Measurements from ENCODE around the gene SLC35B4. TPM values are rescaled to one million over a fixed set of nuclear protein-coding genes. Genes with fewer than 3 reads are reported as not detected.

SLC35B4 gene
- total RNA-seq, 1 donor from 2014 or later = 23.2 TPM

- Histone ChIP-seq H3K79me2 (ENCODE audit: insufficient read depth, low read length) (no peaks in the 10 kb centered on the region), H3K9me3 (ENCODE audit: insufficient read depth, low read depth, low read length) (no peaks in the 10 kb centered on the region), H2AFZ (ENCODE audit: low read depth, low read length) (no peak overlapping the region), H3K27ac (ENCODE audit: low read depth, low read length) (no peak overlapping the region), H3K9ac (ENCODE audit: low read length) (no peak overlapping the region), H3K27me3 (ENCODE audit: insufficient read depth, low read length) (no peaks in the 10 kb centered on the region), H4K20me1 (ENCODE audit: insufficient read depth, low read length) (no peaks in the 10 kb centered on the region), H3K4me2 (ENCODE audit: low read length) (no peak overlapping the region), H3K4me1 (ENCODE audit: insufficient read depth, low read length) (no peaks in the 10 kb centered on the region), H3K4me3 (ENCODE audit: insufficient read depth, low read depth, low read length) (no peak overlapping the region), H3K36me3 (ENCODE audit: insufficient read depth, low read length) (no peaks in the 10 kb centered on the region)
- Mint-ChIP-seq H3K4me3 (ENCODE audit: unreplicated experiment) (no peak overlapping the region), H3K27ac (ENCODE audit: unreplicated experiment) (no peak overlapping the region), H3K9me3 (ENCODE audit: unreplicated experiment) (peaks cover 15% of the 10 kb centered on the region), H3K27me3 (ENCODE audit: low read depth, unreplicated experiment) (peaks cover 6% of the 10 kb centered on the region), H3K4me1 (ENCODE audit: low read depth, unreplicated experiment) (no peaks in the 10 kb centered on the region), H3K36me3 (ENCODE audit: low read depth, unreplicated experiment) (no peaks in the 10 kb centered on the region)
- FAIRE-seq (no peak), DNase-seq (ENCODE audit: low read depth) (no peak)
- TF ChIP-seq CTCF (IDR thresholded peaks at IDR 0.05; ENCODE audit: insufficient read depth, low read depth, low read length) (no peak), EZH2 (IDR thresholded peaks at IDR 0.05; ENCODE audit: insufficient read depth, low read length) (no peak)
Observed at GRCh38 chr7:134245253-134245652, 71.5 kb downstream of the SLC35B4 start.

Other genes starting within 250 kb of the SLC35B4 start
- 0.43 and 0.64 TPM in 2 replicates for gene LRGUK, start 189.6 kb downstream of the SLC35B4 start, total RNA-seq
- 88.9 and 114 TPM in 2 replicates for gene AKR1B1, start 142.2 kb upstream of the SLC35B4 start, total RNA-seq
- gene AKR1B10, start 210.6 kb upstream of the SLC35B4 start, total RNA-seq = 0.17 and 0.54 TPM in 2 replicates
- not detected in 2 replicates for gene AKR1B15, start 232.2 kb upstream of the SLC35B4 start, total RNA-seq

All from astrocyte (in vitro differentiated cells and primary cell).